Glutamatergic neuron (in vitro differentiated cells): ENCODE results near the gene MDM1. TPM values are rescaled to one million over a fixed set of nuclear protein-coding genes. Genes with fewer than 3 reads are reported as not detected.

ENCODE experiments used
- DNase-seq: peaks from one replicate; pipeline ENCODE4 v3.0.0; 2022
- H3K27ac Mint-ChIP-seq: one replicate; pipeline ENCODE4 v1.8.0; 2020; ENCODE audit warnings: mild to moderate bottlenecking, mixed read lengths, inconsistent platforms; ENCODE audit not compliant: unreplicated experiment
- H3K27me3 Mint-ChIP-seq: one replicate; pipeline ENCODE4 v1.8.0; 2020; ENCODE audit warnings: mild to moderate bottlenecking, moderate library complexity, mixed read lengths, inconsistent platforms; ENCODE audit not compliant: unreplicated experiment
- H3K36me3 Mint-ChIP-seq: one replicate; pipeline ENCODE4 v1.8.0; 2020; ENCODE audit warnings: mild to moderate bottlenecking, mixed read lengths, inconsistent platforms; ENCODE audit not compliant: unreplicated experiment
- H3K4me1 Mint-ChIP-seq: one replicate; pipeline ENCODE4 v1.8.0; 2020; ENCODE audit warnings: mild to moderate bottlenecking, low read depth, mixed read lengths, inconsistent platforms; ENCODE audit not compliant: unreplicated experiment
- H3K4me3 Mint-ChIP-seq: one replicate; pipeline ENCODE4 v1.8.0; 2020; ENCODE audit warnings: mild to moderate bottlenecking, mixed read lengths, inconsistent platforms; ENCODE audit not compliant: unreplicated experiment
- H3K9me3 Mint-ChIP-seq: one replicate; pipeline ENCODE4 v1.8.0; 2020; ENCODE audit warnings: mild to moderate bottlenecking, moderate library complexity, mixed read lengths, inconsistent platforms; ENCODE audit not compliant: unreplicated experiment
- CTCF ChIP-seq: fragments of 200-600 bp; sonication (generic); IDR thresholded peaks from one replicate; pipeline ENCODE4 v1.5.0; 2021; ENCODE audit not compliant: partially characterized antibody, unreplicated experiment
- total RNA-seq: library from RNA; stranded (reverse); fragmentation: NEBNext Ultra II Directional; extraction: Animal tissue kit (Norgen Biotek cat#: 25700); gene quantifications from one replicate; pipeline ENCODE4 v1.2.1, GENCODE V29; 2021; ENCODE audit not compliant: unreplicated experiment

MDM1 gene
- total RNA-seq, 1 donor from 2014 or later = 7.9 TPM

- peaks cover 24% of the 10 kb centered on the region for H3K4me1 Mint-ChIP-seq
- DNase-seq = no peak
- H3K27ac Mint-ChIP-seq = no peak overlapping the region
- H3K27me3 Mint-ChIP-seq = no peaks in the 10 kb centered on the region
- no peaks in the 10 kb centered on the region for H3K36me3 Mint-ChIP-seq
- no peak overlapping the region for H3K4me3 Mint-ChIP-seq
- no peak for TF ChIP-seq CTCF
- no peaks in the 10 kb centered on the region for H3K9me3 Mint-ChIP-seq
Observed at GRCh38 chr12:68324531-68324930, 7.6 kb downstream of the MDM1 start.

- Mint-ChIP-seq H3K36me3 (no peaks in the 10 kb centered on the region), H3K4me1 (peaks cover 11% of the 10 kb centered on the region), H3K4me3 (no peak overlapping the region), H3K9me3 (no peaks in the 10 kb centered on the region), H3K27me3 (no peaks in the 10 kb centered on the region), H3K27ac (no peak overlapping the region)
- DNase-seq = no peak
- TF ChIP-seq CTCF = no peak
Observed at GRCh38 chr12:68321140-68321539, 11.0 kb downstream of the MDM1 start.

- Mint-ChIP-seq H3K27ac (peak overlapping the region; percentile 95), H3K36me3 (no peaks in the 10 kb centered on the region), H3K9me3 (no peaks in the 10 kb centered on the region), H3K4me1 (peaks cover 11% of the 10 kb centered on the region), H3K4me3 (no peak overlapping the region), H3K27me3 (no peaks in the 10 kb centered on the region)
- no peak for TF ChIP-seq CTCF
- DNase-seq = no peak
Observed at GRCh38 chr12:68319988-68320623, 12.1 kb downstream of the MDM1 start.

- Mint-ChIP-seq H3K9me3 (no peaks in the 10 kb centered on the region), H3K4me1 (peaks cover 8% of the 10 kb centered on the region), H3K4me3 (no peak overlapping the region), H3K36me3 (no peaks in the 10 kb centered on the region), H3K27ac (no peak overlapping the region), H3K27me3 (no peaks in the 10 kb centered on the region)
- TF ChIP-seq CTCF = peak; percentile 79
- DNase-seq = no peak
Observed at GRCh38 chr12:68317047-68317667, 15.0 kb downstream of the MDM1 start.

- Mint-ChIP-seq H3K4me3 (no peak overlapping the region), H3K27ac (no peak overlapping the region), H3K4me1 (no peaks in the 10 kb centered on the region), H3K9me3 (no peaks in the 10 kb centered on the region), H3K36me3 (peaks cover 6% of the 10 kb centered on the region), H3K27me3 (no peaks in the 10 kb centered on the region)
- DNase-seq = no peak
- TF ChIP-seq CTCF = no peak
Observed at GRCh38 chr12:68310370-68310769, 21.8 kb downstream of the MDM1 start.
